ENCODE data around the gene RASAL2.
"Not testable (repeated sequence)": the region's sequence is repeated elsewhere in the genome, so short reads cannot be mapped to it uniquely, and the experiment has no call there.

The RASAL2 gene

DNA sequence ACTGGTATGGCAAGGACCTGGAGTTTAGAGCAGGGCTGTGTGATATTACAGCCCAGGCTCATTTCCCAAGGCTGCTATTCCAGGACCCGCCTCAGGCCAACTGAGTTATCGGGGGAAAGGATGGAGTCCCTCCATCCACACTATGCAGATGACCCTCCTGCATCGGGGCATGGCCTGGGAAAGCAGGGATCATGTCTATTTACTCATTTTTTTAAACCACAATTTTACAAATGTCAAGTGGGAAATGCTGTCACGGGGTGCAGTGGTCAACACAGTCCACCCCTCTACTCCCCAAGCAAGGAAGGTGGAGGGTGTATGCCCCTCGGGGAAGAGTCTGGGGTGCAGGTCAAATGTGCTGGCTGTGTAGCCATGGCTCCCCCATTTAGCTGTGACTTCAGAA, 409.0 kb downstream of the RASAL2 start:
- no peak for DNase-seq (ENCODE audit: low read depth in 1 of 2, low spot score in 1 of 2)

DNA sequence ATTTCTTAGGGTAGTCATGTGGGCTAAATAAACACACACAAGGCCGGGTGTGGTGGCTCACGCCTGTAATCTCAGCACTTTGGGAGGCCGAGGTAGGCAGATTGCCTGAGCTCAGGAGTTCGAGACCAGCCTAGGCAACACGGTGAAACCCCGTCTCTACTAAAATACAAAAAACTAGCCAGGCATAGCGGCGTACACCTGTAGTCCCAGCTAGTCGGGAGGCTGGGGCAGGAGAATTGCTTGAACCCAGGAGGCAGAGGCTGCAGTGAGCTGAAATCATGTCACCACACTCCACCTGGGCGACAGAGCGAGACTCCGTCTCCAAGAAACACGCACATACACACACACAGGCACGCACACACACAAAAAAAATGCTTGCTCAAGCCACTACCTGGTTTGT, 409.4 kb downstream of the RASAL2 start:
- not testable (repeated sequence) for DNase-seq (ENCODE audit: low read depth in 1 of 2, low spot score in 1 of 2)

DNA sequence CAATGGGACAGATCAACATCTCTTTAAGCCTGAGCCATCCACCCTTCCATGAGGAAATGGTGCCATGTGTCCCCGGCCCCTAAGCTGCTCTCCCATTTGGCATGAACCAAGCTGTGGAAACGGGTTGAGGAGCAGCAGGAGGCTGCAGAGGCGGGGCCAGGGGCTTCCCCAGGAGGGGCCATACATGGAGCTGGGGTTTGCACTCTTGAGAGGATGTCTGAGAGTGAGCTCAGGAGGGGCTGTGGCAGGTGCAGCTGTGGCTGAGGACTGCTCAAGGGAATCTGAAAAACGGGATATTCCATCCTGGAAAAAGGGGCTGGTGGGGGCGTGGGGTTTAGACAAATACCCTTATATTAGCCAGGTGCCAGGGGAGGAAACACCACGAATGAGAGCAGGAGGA, 409.9 kb downstream of the RASAL2 start:
- no peak for DNase-seq (ENCODE audit: low read depth in 1 of 2, low spot score in 1 of 2)

DNA sequence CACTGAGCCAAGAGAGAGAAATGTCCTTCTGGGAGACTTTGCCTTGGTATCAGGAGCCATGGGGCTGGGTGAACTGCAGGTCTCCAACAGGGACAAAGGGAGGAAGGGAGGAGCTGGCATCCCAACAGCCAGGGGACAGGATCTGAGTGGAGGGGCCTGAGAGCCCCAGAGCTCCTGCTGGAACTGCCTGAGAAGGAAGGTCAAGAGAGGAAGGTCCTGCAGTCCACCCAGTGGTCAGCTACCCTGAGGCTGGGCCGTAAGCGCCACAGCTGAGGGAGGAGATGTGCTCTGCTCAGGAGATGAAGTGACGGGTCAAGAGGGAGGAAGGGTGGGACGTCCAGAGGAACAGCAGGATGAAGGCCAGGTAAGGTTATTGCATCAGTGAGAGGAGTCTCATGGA, 410.4 kb downstream of the RASAL2 start:
- DNase-seq (ENCODE audit: low read depth in 1 of 2, low spot score in 1 of 2), result no peak

DNA sequence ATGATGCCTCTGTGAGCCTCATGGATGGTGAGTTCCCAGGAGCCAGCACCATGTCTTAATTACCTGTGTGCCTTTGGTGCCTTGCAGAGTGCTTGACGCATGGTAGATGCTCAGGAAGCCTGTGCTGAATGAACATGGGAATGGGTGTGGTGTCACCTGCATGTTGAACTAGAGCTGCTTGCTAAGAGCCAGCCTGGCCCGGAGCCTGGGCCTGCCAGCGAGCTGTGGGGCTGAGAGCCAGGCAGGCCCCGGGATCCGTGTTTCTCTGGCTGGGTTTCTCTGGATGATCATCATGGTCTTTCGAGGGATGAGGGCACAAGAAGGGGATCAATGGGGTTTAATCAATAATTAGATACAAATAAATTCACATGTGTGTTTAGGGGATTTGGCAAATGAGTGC, 412.3 kb downstream of the RASAL2 start:
- DNase-seq (ENCODE audit: low read depth in 1 of 2, low spot score in 1 of 2), result no peak

DNA sequence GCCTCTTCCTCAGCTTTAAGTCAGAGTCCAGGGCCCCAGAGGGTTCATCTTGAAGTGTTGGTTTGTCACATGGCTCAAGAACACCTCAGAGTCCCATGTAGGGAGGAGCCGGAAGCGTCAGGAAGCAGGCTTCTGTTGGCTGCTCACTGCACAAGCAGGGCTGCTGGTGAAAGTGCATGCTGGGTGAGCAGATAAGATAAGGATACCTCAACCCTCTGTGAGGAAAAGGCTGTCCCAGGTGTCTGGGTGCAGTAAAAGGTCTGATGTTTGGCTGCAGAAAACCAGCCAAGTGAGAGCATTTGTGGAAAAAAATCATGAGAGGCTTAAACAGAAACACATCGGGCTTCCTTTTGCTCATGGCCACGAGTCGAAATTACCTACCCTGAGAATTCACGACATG, 412.8 kb downstream of the RASAL2 start:
- DNase-seq (ENCODE audit: low read depth in 1 of 2, low spot score in 1 of 2), result no peak

DNA sequence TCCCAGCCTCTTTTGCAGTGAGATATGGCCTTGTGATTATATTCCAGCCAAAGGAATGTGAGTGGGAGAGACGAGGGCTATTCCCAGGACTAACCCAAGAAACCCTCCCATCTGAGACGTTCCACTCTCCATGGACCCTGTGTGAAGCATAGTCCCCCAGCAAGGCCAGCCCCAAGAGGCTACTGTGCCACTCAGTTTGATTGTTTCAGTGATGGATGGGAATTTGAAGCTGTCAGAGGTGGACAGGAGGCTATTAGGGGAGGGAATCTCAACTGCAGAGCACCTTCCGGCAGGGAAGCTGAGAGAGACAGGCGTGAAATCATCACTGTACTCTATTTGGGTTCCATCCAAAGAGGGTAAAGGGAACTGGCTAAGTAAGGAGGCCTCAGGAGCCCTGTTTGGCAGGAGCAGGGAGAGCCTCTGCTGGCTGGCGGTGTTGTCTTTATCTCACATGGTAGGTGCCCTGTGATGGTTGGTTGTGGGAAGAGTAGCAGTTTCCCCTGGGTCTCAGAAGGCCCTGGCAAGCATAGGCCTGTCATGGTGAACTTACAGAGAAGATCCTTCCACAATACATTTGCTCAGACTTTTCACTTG, 415.6 kb downstream of the RASAL2 start:
- no peak for DNase-seq (ENCODE audit: low read depth in 1 of 2, low spot score in 1 of 2)

DNA sequence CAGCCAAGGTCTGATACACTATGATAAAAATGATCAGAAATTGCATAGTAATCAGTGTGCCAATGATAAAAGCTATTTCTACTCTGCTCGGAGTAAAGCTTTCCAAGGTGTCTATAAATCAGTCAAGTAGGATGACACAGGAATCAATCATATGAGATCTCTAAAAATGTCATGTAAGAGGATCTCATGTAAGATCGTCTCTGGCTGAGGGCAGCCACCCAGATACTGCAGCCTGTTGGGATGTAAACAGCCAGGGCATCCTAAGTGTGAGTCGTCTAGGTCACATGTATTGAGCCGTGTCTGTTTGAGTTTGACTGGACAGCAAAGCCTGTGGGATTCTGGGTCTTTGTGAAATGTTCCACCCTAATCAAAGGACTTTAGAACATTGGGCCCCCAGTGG, 416.3 kb downstream of the RASAL2 start:
- DNase-seq (ENCODE audit: low read depth in 1 of 2, low spot score in 1 of 2), result no peak

DNA sequence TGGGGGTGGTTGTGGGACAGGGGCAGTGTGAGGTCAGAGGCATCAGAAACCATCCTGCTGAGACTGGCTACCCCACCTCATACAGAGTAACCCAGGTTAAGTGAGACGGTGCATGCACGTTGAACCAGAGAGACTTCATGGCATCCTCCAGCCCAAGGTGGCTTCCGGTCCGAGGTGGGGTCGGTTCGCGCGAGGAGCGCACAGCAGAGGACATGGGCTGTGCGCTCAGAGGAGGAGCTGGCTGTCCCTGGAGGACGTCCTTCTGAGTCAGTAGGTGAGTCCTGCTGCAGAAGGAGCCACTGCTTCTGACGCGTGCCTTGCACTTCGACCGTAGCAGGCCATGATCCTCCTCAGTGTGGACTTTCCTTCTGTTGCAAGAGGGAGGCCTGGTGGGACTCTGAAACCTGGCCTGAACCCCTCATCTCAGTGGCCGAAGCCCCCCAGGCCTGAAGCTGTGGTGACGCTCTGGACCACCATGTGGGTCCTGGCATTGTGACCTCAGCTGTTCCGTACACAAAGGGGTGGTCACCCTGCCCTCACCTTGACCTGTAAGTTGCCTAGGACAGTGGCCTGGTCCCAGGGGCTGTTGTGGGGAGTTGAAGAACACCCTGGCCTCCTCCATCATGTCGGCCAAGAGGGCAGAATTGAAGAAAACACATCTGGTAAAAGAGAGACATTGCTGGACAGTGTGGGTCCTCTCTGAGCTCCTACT, 418.8 kb downstream of the RASAL2 start, which contains the start of gene TEX35:
TSS of gene TEX35 (plus strand) at position 544 of the 712 bp plus-strand sequence. CDS start at position 624, 80 bp downstream.
- no peak for DNase-seq (ENCODE audit: low read depth in 1 of 2, low spot score in 1 of 2)

DNA sequence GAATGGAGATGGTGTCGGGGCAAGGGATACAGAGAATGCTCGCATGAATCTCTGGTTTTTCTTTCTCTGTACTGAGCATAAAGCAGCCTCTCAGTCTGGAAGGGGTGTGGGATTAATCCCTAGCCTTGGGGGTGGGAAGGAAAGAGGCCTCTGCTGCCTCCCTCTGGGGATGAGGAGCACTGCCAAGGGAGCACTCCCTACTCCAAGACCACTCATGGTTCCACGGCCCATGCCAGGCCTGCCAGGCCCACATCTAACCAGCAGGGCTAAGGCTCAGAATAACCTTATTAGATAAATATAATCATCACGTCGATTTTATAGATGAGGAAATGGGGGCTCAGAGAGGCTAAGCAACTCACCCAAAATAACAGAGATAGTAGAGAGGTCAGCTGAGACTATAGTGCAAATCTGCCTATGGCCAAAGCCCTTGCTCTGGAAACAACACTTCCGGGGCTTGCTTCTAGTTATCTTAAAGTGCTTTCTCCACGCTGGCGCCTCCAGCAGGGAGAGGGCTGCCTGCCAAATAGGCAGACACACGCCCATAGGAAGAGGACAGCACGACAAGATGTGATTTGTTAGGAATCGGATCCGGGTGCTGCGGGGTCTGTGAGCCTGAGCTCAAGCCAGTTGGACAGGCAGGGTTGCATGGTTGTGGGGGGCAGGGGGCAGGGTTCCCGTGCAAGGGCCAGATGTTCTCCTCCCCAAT, 419.5 kb downstream of the RASAL2 start:
- no peak for DNase-seq (ENCODE audit: low read depth in 1 of 2, low spot score in 1 of 2)

DNA sequence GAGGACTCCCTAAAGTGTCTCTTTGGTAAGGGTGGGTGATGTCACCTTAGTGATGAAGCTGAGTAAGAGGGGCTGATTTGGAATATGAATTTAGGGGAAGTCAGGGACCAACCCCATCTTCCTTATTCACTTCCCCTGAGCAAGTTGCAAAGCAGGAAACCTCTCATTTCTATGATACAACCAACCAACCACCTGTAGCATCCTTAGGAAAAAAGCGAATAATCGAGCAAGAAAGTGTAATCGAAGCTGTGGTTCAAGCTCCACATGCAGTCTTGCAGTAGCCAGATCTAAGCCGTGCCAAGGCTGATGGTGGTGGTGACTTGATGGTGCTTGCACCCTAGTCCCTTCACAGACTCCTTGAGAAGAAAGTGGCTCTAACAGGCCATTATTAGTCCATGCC, 422.2 kb downstream of the RASAL2 start:
- DNase-seq (ENCODE audit: low read depth in 1 of 2, low spot score in 1 of 2), result no peak

DNA sequence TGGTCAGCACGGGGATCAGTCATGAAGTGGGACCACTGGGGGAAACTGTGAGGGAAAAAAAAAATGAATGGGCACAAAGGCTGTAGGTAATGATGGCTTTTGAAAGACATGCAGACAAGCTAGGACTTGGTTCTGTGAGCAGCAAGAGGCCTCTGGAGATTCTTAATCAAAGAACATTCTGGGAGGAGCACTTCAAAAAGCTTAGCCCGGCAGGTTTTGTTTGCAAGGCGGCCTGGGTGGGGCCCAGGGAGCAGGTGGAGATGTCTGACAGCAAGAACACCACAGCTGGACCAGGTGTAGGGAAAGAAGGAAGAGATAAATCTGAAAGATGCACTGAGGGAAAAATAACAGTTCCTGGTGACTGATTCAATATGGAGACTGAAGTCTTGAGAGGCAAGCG, 425.0 kb downstream of the RASAL2 start:
- no peak for DNase-seq (ENCODE audit: low read depth in 1 of 2, low spot score in 1 of 2)

DNA sequence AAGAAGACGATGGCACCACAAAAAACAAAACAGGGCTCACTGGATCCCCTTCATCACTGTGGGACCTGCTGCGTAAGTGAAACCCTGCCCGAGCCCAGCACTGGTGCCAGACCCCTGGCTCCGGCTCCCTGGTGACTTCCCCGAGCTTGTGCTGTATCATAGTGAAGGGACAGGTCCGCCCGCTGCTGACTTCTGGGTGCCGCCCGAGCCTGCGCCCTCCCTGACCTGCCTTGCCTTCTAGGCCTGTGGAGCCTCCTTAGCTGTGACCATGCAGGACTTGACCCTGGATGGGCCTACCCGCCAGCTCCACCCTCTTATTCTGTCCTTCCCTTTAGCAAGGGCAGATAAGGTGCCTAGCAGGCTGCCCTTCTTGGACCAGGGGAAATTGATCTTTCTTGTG, 426.9 kb downstream of the RASAL2 start:
- no peak for DNase-seq (ENCODE audit: low read depth in 1 of 2, low spot score in 1 of 2)

DNA sequence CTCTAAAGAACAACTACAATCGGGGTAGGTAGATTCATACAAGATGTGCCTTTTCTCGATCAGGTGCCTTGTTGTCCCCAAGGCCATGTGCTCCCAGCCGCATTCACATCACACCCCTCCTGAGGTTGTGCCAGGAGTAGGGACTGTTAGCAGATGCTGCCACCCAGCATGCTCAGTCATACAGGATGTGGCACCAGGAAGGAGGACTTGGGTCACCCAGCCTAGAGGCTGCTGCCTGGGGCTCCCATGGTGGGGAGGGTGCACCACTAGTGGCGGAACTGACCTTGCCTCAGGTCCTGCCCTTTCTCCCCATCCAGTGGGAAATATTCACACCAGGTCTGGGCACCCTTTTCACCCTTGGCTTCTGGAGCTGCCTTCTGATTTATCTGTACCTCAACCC, 427.3 kb downstream of the RASAL2 start:
- no peak for DNase-seq (ENCODE audit: low read depth in 1 of 2, low spot score in 1 of 2)

DNA sequence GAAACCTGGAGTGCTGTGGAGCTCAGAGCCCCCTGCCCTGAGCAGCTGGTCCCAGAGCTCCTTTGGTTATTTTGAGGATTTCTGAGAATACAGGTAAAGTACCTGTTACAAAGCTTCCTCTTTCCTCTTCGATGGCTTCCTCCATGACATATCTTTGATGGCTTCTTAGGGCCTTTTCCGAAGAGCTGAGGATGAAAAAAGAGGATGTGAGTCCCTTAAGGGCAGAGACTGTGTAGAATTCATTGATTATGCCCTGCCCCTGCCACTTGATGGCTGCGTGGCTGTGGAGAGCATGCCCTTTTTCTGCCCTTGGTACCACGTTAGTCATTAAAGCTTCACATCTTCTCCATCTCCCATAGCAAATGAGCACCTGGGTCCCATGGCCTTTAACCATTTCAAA, 433.2 kb downstream of the RASAL2 start:
- no peak for DNase-seq (ENCODE audit: low read depth in 1 of 2, low spot score in 1 of 2)

DNA sequence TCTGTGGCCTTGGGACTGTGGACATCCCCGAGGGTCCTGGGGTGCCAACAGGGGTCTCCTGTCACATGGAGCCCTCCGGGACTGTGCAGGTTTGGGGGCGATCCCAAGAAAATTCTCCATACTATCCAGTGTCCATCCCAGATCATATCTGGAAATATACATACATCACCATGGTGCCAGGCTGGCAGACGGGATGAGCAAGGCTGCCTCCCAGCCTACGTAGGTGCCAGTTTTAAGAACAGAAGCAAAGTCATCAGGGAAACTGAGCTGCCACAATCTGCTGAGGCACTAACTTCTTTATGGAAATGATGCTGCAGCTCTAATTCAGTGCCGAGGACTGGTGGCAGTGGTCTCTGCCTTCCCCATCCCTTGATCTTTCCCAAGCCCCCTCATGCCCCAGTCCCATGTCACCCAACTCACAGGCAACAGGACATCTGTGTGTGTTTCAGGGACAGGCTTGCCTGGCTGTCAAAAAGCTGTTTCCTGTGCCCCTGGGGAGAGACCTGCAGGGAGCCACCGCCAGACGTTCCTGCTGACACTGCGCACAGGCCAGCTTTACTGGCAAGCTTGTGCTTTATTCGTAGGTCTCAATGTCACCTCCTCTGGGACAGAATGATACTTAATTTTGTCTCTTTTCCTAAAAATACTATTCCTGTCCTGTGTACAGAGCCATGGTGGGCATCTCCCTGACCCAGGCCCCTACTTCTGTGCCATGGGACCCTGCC, 434.5 kb downstream of the RASAL2 start:
- DNase-seq (ENCODE audit: low read depth in 1 of 2, low spot score in 1 of 2), result no peak

DNA sequence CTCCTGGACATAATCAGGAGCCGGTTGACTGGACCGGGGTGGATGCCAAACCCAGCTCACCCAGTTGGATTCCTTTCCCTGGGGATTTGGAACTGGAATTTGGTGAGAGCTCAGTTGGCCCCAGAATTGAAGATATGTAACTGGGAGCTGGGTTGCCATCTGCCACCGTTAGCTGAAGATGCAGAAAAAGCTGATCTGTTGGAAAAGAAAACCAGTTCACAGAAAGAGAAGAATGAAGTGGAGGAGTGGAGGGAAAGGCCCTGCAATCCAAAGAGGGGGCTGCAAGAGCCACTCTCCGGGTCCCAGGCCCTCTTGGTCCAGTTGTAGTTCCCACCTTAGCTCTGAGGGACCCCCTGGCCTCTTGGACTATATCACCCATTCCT, 435.0 kb downstream of the RASAL2 start:
- DNase-seq (ENCODE audit: low read depth in 1 of 2, low spot score in 1 of 2), result no peak

DNA sequence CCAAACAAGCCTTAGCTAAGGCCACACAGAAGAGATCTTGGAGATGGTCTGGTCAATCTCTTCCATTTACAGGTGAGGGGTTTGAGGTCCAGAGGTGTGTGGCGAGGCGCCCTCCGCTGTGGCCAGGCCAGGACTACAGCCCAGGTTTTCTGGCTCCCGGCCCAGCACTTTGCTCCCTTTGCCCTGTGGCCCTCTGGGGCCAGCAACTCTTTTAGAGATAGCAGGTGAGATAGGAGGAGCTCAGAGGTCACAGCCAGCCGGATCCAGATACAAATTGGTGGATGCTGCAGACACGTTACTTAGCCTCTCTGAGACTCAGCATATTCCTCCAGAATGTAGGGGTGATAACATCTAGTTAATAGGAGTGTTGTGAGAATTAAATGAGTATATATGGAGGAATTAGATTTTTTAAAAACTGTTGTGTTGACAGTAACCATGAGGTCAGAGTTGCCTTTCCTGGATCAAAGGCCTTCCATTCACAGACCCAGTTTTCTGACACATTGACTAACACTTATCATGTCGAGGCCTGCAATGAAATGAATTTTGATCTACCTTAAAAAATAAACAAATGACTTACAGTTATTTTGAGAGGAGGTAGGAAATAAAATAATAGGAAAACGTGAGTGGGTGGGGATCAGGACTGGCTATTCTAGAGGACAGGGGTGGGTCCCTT, 435.6 kb downstream of the RASAL2 start:
- no peak for DNase-seq (ENCODE audit: low read depth in 1 of 2, low spot score in 1 of 2)

DNA sequence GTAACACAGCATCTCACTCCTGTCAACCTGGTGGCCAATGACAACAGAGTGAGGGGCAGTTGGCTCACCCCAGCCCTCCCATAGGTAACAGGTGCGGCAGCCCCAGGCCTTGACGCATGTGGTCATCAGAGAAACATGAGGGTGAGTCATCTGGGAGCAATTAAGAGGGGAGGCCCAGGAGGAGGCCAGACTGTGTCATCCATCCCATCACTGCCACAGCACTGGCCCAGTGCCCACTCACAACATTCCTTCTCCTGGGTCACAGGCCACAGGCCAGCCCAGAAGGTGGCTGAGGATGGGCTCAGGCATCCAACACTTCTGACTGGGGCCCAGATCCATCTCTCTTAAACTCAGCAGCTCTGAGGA, 436.1 kb downstream of the RASAL2 start:
- DNase-seq (ENCODE audit: low read depth in 1 of 2, low spot score in 1 of 2), result no peak

DNA sequence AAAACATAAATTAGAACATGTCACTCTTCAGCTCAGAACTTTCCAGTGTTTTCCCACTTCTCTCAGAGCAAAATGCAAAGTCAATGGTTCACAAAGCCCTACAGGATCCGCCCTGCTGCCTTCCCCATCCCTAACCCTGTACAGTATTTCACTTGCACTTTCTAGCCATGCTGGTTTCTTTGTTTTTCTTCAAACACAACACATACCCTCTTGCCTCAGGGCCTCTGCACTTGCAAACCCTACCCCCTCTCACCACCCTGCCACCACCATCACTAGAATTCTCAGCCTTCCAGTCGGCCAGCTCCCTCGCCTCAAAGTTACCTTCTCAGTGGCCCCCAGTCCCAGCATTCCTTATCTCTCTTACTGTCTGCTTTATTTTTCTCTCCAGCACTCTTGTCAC, 436.6 kb downstream of the RASAL2 start:
- no peak for DNase-seq (ENCODE audit: low read depth in 1 of 2, low spot score in 1 of 2)

DNA sequence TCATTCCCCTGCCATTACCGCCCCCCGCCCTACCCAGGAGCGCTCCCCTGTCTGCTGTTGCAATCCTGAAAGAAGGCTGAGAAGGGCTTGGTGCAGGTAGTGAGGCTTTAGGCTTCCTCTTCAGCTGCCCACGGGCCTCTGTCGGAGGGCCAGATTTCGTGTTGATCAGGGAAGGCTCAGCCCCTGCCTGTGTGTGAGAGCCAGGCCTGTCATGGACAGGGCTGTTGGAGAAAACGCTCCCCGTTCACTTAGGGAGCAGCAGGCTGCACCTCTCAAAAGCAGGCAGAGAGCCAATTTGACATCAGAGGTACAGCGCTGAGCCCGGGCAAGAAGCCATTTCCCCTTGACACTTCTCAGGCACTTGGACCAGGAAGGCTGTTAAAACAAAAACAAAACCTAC, 438.0 kb downstream of the RASAL2 start:
- no peak for DNase-seq (ENCODE audit: low read depth in 1 of 2, low spot score in 1 of 2)
